Endothelial cell of umbilical vein (primary cell): ENCODE data around the gene SLC33A1. TPM values are rescaled to one million over a fixed set of nuclear protein-coding genes. Genes with fewer than 3 reads are reported as not detected.

Source experiments
- BruUV-seq: library from RNA; stranded (reverse); fragments of 400-500 nt; replicated peaks from 2 replicates; lab custom pipeline; 2021; lab: Mats Ljungman, UMichigan
- CTCF ChIA-PET: fragments of 300-600, 350-600 bp; sonication (Branson Sonifier 250); formaldehyde crosslinking; loops from one replicate; lab custom pipeline; 2021; ENCODE audit warnings: antibody characterized with exemption, inconsistent platforms; lab: Charles Lee
- POLR2A ChIA-PET: fragments of 300-600, 350-600 bp; sonication (Branson Sonifier 250); formaldehyde crosslinking; loops from one replicate; lab custom pipeline; 2021; ENCODE audit warnings: antibody characterized with exemption, inconsistent platforms; lab: Charles Lee
- DNase-seq: peaks from one replicate; pipeline ENCODE4 v3.0.0-alpha.2; 2011; ENCODE audit warnings: low read depth, low spot score
- FAIRE-seq: peaks from 2 replicates; lab custom pipeline; 2011; peaks lifted over from hg19 to GRCh38; lab: Jason Lieb, UNC
- H2AFZ ChIP-seq: 2 replicates; pipeline ENCODE4 v1.6.0; 2012; ENCODE audit warnings: low read depth, low read length, control low read depth, inconsistent platforms
- H3K27ac ChIP-seq: 2 replicates; pipeline ENCODE4 v1.5.1; 2011; ENCODE audit warnings: low read depth, mild to moderate bottlenecking, control low read depth, low read length, moderate library complexity; ENCODE audit not compliant: insufficient read depth
- H3K27me3 ChIP-seq, 2 experiments: 2 replicates each; pipeline versions ENCODE4 v1.6.0 to v1.6.1; 2011; ENCODE audit warnings: low read length in 2 of 2, mixed read lengths in 1 of 2; ENCODE audit not compliant: control insufficient read depth in 2 of 2, insufficient read depth in 2 of 2
- H3K36me3 ChIP-seq, 2 experiments: 2 replicates in 1 of 2; 3 replicates in 1 of 2; pipeline ENCODE4 v1.5.1; 2011; ENCODE audit warnings: low read length in 2 of 2, mild to moderate bottlenecking in 1 of 2, moderate library complexity in 1 of 2; ENCODE audit not compliant: control insufficient read depth in 2 of 2, insufficient read depth in 2 of 2; ENCODE audit errors: extremely low read depth in 1 of 2
- H3K4me1 ChIP-seq: 3 replicates; pipeline ENCODE4 v1.5.1; 2011; ENCODE audit warnings: mild to moderate bottlenecking, low read length; ENCODE audit not compliant: control insufficient read depth, insufficient read depth; ENCODE audit errors: extremely low read depth
- H3K4me2 ChIP-seq: 2 replicates; pipeline ENCODE4 v1.6.1; 2011; ENCODE audit warnings: low read length, control low read depth, mixed read lengths; ENCODE audit not compliant: insufficient read depth
- H3K4me3 ChIP-seq, 3 experiments: fragments of 200-600 bp in 1 of 3; sonication (generic), shearing (Covaris generic) in 1 of 3; replicated peaks in 1 of 3; 2 replicates each; pipeline ENCODE4 v1.5.1; 2011 to 2016; ENCODE audit warnings: control low read depth in 3 of 3, low read length in 3 of 3, mild to moderate bottlenecking in 2 of 3, inconsistent platforms in 1 of 3, low read depth in 1 of 3, moderate library complexity in 1 of 3; ENCODE audit not compliant: insufficient read depth in 1 of 3
- H3K79me2 ChIP-seq: 2 replicates; pipeline ENCODE4 v1.6.0; 2012; ENCODE audit warnings: low read length, inconsistent platforms; ENCODE audit not compliant: control insufficient read depth, insufficient read depth
- H3K9ac ChIP-seq: replicated peaks from 2 replicates; pipeline ENCODE3; 2011; ENCODE audit warnings: low read length, control low read depth; ENCODE audit not compliant: insufficient read depth; ENCODE audit errors: extremely low read depth
- H3K9me1 ChIP-seq: replicated peaks from 3 replicates; pipeline ENCODE4 v1.6.0; 2011; ENCODE audit warnings: mild to moderate bottlenecking, low read length; ENCODE audit not compliant: control insufficient read depth, insufficient read depth; ENCODE audit errors: extremely low read depth
- H3K9me3 ChIP-seq: replicated peaks from 2 replicates; pipeline ENCODE4 v1.5.1; 2012; ENCODE audit warnings: low read length, inconsistent platforms; ENCODE audit not compliant: control insufficient read depth, insufficient read depth
- H4K20me1 ChIP-seq: replicated peaks from 2 replicates; pipeline ENCODE3; 2011; ENCODE audit warnings: mild to moderate bottlenecking, low read length; ENCODE audit not compliant: control insufficient read depth, insufficient read depth; ENCODE audit errors: extremely low read depth
- EZH2 ChIP-seq: IDR thresholded peaks from 2 replicates; pipeline ENCODE4 v1.6.1; 2012; ENCODE audit warnings: borderline replicate concordance, low read depth, mild to moderate bottlenecking, moderate library complexity, low read length, inconsistent platforms; ENCODE audit not compliant: severe bottlenecking
- FOS ChIP-seq: IDR thresholded peaks from 2 replicates; pipeline ENCODE4 v1.6.1; 2011; ENCODE audit warnings: mild to moderate bottlenecking, low read length, moderate library complexity, borderline replicate concordance; ENCODE audit not compliant: insufficient read depth
- GATA2 ChIP-seq: IDR thresholded peaks from 2 replicates; pipeline ENCODE4 v1.7.0; 2011; ENCODE audit warnings: low read depth, mild to moderate bottlenecking, moderate library complexity, mixed read lengths, low read length; ENCODE audit not compliant: insufficient read length, insufficient read depth
- JUN ChIP-seq: IDR thresholded peaks from 2 replicates; pipeline ENCODE4 v1.6.1; 2011; ENCODE audit warnings: borderline replicate concordance, low read depth; ENCODE audit not compliant: insufficient read length, insufficient read depth
- MYC ChIP-seq: IDR thresholded peaks from one replicate; pipeline ENCODE4 v1.6.1; 2011; ENCODE audit warnings: mild to moderate bottlenecking, low read depth, low read length
- POLR2A ChIP-seq: IDR thresholded peaks from 2 replicates; pipeline ENCODE4 v1.6.1; 2012; ENCODE audit warnings: low read depth, mild to moderate bottlenecking, control low read depth, low read length
- POLR2AphosphoS5 ChIP-seq: IDR thresholded peaks from 2 replicates; pipeline ENCODE4 v1.6.1; 2012; ENCODE audit warnings: low read depth, mild to moderate bottlenecking, control low read depth, low read length, moderate library complexity; ENCODE audit not compliant: insufficient read depth
- dilution Hi-C: fragments of 300-500 bp; cut with MboI; formaldehyde crosslinking; loops from one replicate; pipeline ENCODE4 v1.15.0; 2019; ENCODE audit warnings: low sequenced_read_pairs; ENCODE audit not compliant: extremely low pct_ligation_motif_present
- intact Hi-C: fragments of 100-400 bp; cut with micrococcal nuclease; formaldehyde crosslinking; loops from one replicate; pipeline ENCODE4 v1.10.0; 2022
- polyA plus RNA-seq, 4 experiments: library from polyadenylated mRNA; depleted of rRNA in 3 of 4; stranded (reverse) in 3 of 4; unstranded in 1 of 4; fragments of >200 nt; gene quantifications; 2 replicates each; pipeline versions ENCODE4 v1.2.1 to v1.2.3, GENCODE V29; 2011 to 2012; ENCODE audit warnings: missing spikeins in 1 of 4
- total RNA-seq: library from RNA; stranded (reverse); gene quantifications from 2 replicates; pipeline ENCODE4 v1.2.3, GENCODE V29; 2021
- TF ChIP-seq, protein P1 (sequence below): IDR thresholded peaks from 2 replicates; pipeline ENCODE4 v1.6.1; 2011; ENCODE audit not compliant: insufficient read depth, insufficient read length
- TF ChIP-seq, protein P2 (sequence below), 2 donors: IDR thresholded peaks; 1 replicate in 1 of 2; 2 replicates in 1 of 2; pipeline ENCODE4 v1.5.1; 2011; ENCODE audit warnings: low read length in 2 of 2, mild to moderate bottlenecking in 2 of 2, moderate library complexity in 2 of 2, control low read depth in 1 of 2, inconsistent platforms in 1 of 2, low read depth in 1 of 2; ENCODE audit not compliant: insufficient read depth in 1 of 2; ENCODE audit errors: extremely low read depth in 1 of 2

Gene SLC33A1
- total and polyA plus RNA-seq, 2 donors (not counting 3 experiments of a cell fraction or from before 2014, with no cell fraction given): 28.4 to 30.3 TPM

DNA sequence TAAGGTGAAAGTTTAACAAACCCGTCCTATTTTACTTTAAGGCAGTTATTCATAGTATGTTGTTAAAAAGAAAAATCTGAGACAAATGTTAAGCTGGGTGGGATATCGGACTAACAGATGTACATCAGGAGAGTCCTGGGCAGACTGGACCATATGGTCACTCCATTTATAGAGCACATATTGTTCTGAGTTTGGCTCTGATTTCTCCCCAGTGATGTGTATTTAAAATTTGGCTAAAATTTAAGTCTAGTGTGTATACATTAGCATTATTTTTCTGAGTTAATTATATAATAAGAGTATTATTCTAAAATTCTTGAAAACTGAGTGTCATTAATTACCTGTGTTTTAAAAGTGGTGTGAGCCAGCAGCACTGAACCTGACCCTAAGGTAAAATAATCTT is 22.3 kb upstream of the SLC33A1 start:
- no peaks in the 10 kb centered on the region for H3K27me3 ChIP-seq
- H3K9me1 ChIP-seq: no peaks in the 10 kb centered on the region
- H3K27ac ChIP-seq: no peak overlapping the region
- intact Hi-C loops: loop anchor here (10.0 kb wide), 1 partner anchor 1288 kb away; the partner anchor contains the start of gene CCNL1
- no peak overlapping the region for H3K9ac ChIP-seq
- H4K20me1 ChIP-seq: peaks cover 8% of the 10 kb centered on the region
- H3K4me1 ChIP-seq: peaks cover 12% of the 10 kb centered on the region
- H3K79me2 ChIP-seq: peaks cover 98% of the 10 kb centered on the region
- DNase-seq (no peak), FAIRE-seq (no peak)
- no peak overlapping the region for H3K4me3 ChIP-seq
- TF ChIP-seq, protein P1, sequence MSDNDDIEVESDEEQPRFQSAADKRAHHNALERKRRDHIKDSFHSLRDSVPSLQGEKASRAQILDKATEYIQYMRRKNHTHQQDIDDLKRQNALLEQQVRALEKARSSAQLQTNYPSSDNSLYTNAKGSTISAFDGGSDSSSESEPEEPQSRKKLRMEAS: no peak
- no peak for TF ChIP-seq EZH2
- TF ChIP-seq FOS: no peak
- no peak for TF ChIP-seq MYC
- no peak for TF ChIP-seq POLR2A
- TF ChIP-seq GATA2: no peak
- TF ChIP-seq, protein P2, sequence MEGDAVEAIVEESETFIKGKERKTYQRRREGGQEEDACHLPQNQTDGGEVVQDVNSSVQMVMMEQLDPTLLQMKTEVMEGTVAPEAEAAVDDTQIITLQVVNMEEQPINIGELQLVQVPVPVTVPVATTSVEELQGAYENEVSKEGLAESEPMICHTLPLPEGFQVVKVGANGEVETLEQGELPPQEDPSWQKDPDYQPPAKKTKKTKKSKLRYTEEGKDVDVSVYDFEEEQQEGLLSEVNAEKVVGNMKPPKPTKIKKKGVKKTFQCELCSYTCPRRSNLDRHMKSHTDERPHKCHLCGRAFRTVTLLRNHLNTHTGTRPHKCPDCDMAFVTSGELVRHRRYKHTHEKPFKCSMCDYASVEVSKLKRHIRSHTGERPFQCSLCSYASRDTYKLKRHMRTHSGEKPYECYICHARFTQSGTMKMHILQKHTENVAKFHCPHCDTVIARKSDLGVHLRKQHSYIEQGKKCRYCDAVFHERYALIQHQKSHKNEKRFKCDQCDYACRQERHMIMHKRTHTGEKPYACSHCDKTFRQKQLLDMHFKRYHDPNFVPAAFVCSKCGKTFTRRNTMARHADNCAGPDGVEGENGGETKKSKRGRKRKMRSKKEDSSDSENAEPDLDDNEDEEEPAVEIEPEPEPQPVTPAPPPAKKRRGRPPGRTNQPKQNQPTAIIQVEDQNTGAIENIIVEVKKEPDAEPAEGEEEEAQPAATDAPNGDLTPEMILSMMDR (IDR thresholded peaks at IDR 0.05; ENCODE audit: extremely low read depth in 1 of 2, insufficient read depth in 1 of 2, low read depth in 1 of 2, low read length in 2 of 2): no peak
- TF ChIP-seq POLR2AphosphoS5: no peak
- TF ChIP-seq JUN: no peak
- no peak overlapping the region for H2AFZ ChIP-seq
- H3K9me3 ChIP-seq: no peaks in the 10 kb centered on the region
- CTCF ChIA-PET: no interaction called here
- dilution Hi-C loops: no loop called here
- H3K4me2 ChIP-seq: no peak overlapping the region
- BruUV-seq: no TSS peak
- no peaks in the 10 kb centered on the region for H3K36me3 ChIP-seq
- POLR2A ChIA-PET: no interaction called here
